Activated naive CD8-positive, alpha-beta T cell treated with anti-CD3 and anti-CD28 coated beads, Interleukin-2, amount 50 U/mL, for 24 hours (primary cell): ENCODE results near the gene RNF125.
"Not testable (repeated sequence)": the region's sequence is repeated elsewhere in the genome, so short reads cannot be mapped to it uniquely, and the experiment has no call there.

Experiments used
- ATAC-seq: fragments of 150-1000 bp; cut with Tn5 transposase; one replicate; pipeline ENCODE4 v1.10.0; 2021
- DNase-seq: peaks from one replicate; pipeline ENCODE4 v3.0.0; 2021
- H3K27ac Mint-ChIP-seq: one replicate; pipeline ENCODE4 v1.8.0; 2021; ENCODE audit warnings: mild to moderate bottlenecking, mixed read lengths
- H3K27me3 Mint-ChIP-seq: one replicate; pipeline ENCODE4 v1.8.0; 2021; ENCODE audit warnings: mixed read lengths
- H3K36me3 Mint-ChIP-seq: one replicate; pipeline ENCODE4 v1.8.0; 2021; ENCODE audit warnings: low read depth, mixed read lengths
- H3K4me1 Mint-ChIP-seq: one replicate; pipeline ENCODE4 v1.8.0; 2021; ENCODE audit warnings: mixed read lengths
- H3K4me3 Mint-ChIP-seq: one replicate; pipeline ENCODE4 v1.8.0; 2021; ENCODE audit warnings: mild to moderate bottlenecking, moderate library complexity, mixed read lengths
- H3K9me3 Mint-ChIP-seq: one replicate; pipeline ENCODE4 v1.8.0; 2021; ENCODE audit warnings: mixed read lengths

RNF125 gene

GRCh38 chr18:32048507-32049091, 30.0 kb downstream of the RNF125 start:
- no peak for DNase-seq
- H3K4me1 Mint-ChIP-seq = peaks cover 40% of the 10 kb centered on the region
- ATAC-seq = peak; percentile 74
- peak overlapping the region; percentile 39 for H3K4me3 Mint-ChIP-seq
- H3K27ac Mint-ChIP-seq = peak overlapping the region; percentile 84
- H3K9me3 Mint-ChIP-seq = no peaks in the 10 kb centered on the region
- H3K27me3 Mint-ChIP-seq = no peaks in the 10 kb centered on the region
- peaks cover 13% of the 10 kb centered on the region for H3K36me3 Mint-ChIP-seq

GRCh38 chr18:32049393-32050171, 31.0 kb downstream of the RNF125 start:
- H3K4me3 Mint-ChIP-seq = peak overlapping the region; percentile 27
- H3K27ac Mint-ChIP-seq = peak overlapping the region; percentile 84
- ATAC-seq = peak; percentile 55
- no peaks in the 10 kb centered on the region for H3K27me3 Mint-ChIP-seq
- peaks cover 40% of the 10 kb centered on the region for H3K4me1 Mint-ChIP-seq
- H3K36me3 Mint-ChIP-seq = peaks cover 14% of the 10 kb centered on the region
- DNase-seq = peak; percentile 41
- H3K9me3 Mint-ChIP-seq = no peaks in the 10 kb centered on the region

GRCh38 chr18:32056613-32057358, 38.2 kb downstream of the RNF125 start:
- no peaks in the 10 kb centered on the region for H3K27me3 Mint-ChIP-seq
- peaks cover 26% of the 10 kb centered on the region for H3K36me3 Mint-ChIP-seq
- ATAC-seq (no peak), DNase-seq (no peak)
- H3K4me3 Mint-ChIP-seq = no peak overlapping the region
- peaks cover 30% of the 10 kb centered on the region for H3K4me1 Mint-ChIP-seq
- H3K9me3 Mint-ChIP-seq = no peaks in the 10 kb centered on the region
- H3K27ac Mint-ChIP-seq = no peak overlapping the region

GRCh38 chr18:32057624-32058165, 39.1 kb downstream of the RNF125 start:
- Mint-ChIP-seq H3K4me1 (peaks cover 26% of the 10 kb centered on the region), H3K4me3 (no peak overlapping the region), H3K27me3 (no peaks in the 10 kb centered on the region), H3K27ac (no peak overlapping the region), H3K36me3 (peaks cover 24% of the 10 kb centered on the region), H3K9me3 (no peaks in the 10 kb centered on the region)
- ATAC-seq (no peak), DNase-seq (no peak)

GRCh38 chr18:32060026-32060425, 41.4 kb downstream of the RNF125 start:
- peaks cover 26% of the 10 kb centered on the region for H3K4me1 Mint-ChIP-seq
- no peaks in the 10 kb centered on the region for H3K9me3 Mint-ChIP-seq
- ATAC-seq (no peak), DNase-seq (no peak)
- no peaks in the 10 kb centered on the region for H3K27me3 Mint-ChIP-seq
- peaks cover 25% of the 10 kb centered on the region for H3K36me3 Mint-ChIP-seq
- no peak overlapping the region for H3K4me3 Mint-ChIP-seq
- H3K27ac Mint-ChIP-seq = no peak overlapping the region

GRCh38 chr18:32067375-32068167, 48.9 kb downstream of the RNF125 start:
- Mint-ChIP-seq H3K9me3 (no peaks in the 10 kb centered on the region), H3K27ac (peak overlapping the region; percentile 0), H3K4me3 (no peak overlapping the region), H3K27me3 (no peaks in the 10 kb centered on the region), H3K36me3 (peaks cover 18% of the 10 kb centered on the region), H3K4me1 (peaks cover 2% of the 10 kb centered on the region)
- no peak for ATAC-seq
- no peak for DNase-seq

GRCh38 chr18:32072321-32072720, 53.7 kb downstream of the RNF125 start:
- H3K9me3 Mint-ChIP-seq = no peaks in the 10 kb centered on the region
- H3K27me3 Mint-ChIP-seq = no peaks in the 10 kb centered on the region
- peaks cover 17% of the 10 kb centered on the region for H3K4me1 Mint-ChIP-seq
- peaks cover 23% of the 10 kb centered on the region for H3K36me3 Mint-ChIP-seq
- DNase-seq (no peak), ATAC-seq (no peak)
- no peak overlapping the region for H3K27ac Mint-ChIP-seq
- H3K4me3 Mint-ChIP-seq = no peak overlapping the region

GRCh38 chr18:32074206-32074605, 55.6 kb downstream of the RNF125 start:
- Mint-ChIP-seq H3K9me3 (no peaks in the 10 kb centered on the region), H3K36me3 (peaks cover 15% of the 10 kb centered on the region), H3K27me3 (no peaks in the 10 kb centered on the region), H3K4me3 (no peak overlapping the region), H3K4me1 (peaks cover 17% of the 10 kb centered on the region), H3K27ac (peak overlapping the region; percentile 67)
- DNase-seq (no peak), ATAC-seq (peak; percentile 46)

GRCh38 chr18:32078845-32079244, 60.2 kb downstream of the RNF125 start:
- DNase-seq = no peak
- ATAC-seq = no peak
- H3K9me3 Mint-ChIP-seq = no peaks in the 10 kb centered on the region
- H3K4me3 Mint-ChIP-seq = no peak overlapping the region
- peaks cover 15% of the 10 kb centered on the region for H3K36me3 Mint-ChIP-seq
- H3K4me1 Mint-ChIP-seq = peaks cover 15% of the 10 kb centered on the region
- H3K27ac Mint-ChIP-seq = no peak overlapping the region
- no peaks in the 10 kb centered on the region for H3K27me3 Mint-ChIP-seq

GRCh38 chr18:32081881-32082280, 63.3 kb downstream of the RNF125 start:
- Mint-ChIP-seq H3K9me3 (no peaks in the 10 kb centered on the region), H3K4me1 (peaks cover 23% of the 10 kb centered on the region), H3K27ac (no peak overlapping the region), H3K27me3 (no peaks in the 10 kb centered on the region), H3K4me3 (no peak overlapping the region), H3K36me3 (no peaks in the 10 kb centered on the region)
- ATAC-seq (no peak), DNase-seq (no peak)

- H3K27me3 Mint-ChIP-seq = no peaks in the 10 kb centered on the region
- no peak overlapping the region for H3K4me3 Mint-ChIP-seq
- H3K9me3 Mint-ChIP-seq = no peaks in the 10 kb centered on the region
- DNase-seq = no peak
- H3K36me3 Mint-ChIP-seq = no peaks in the 10 kb centered on the region
- H3K27ac Mint-ChIP-seq = peak overlapping the region; percentile 4
- H3K4me1 Mint-ChIP-seq = peaks cover 28% of the 10 kb centered on the region
- ATAC-seq = no peak
Observed at GRCh38 chr18:32083781-32084180, 65.2 kb downstream of the RNF125 start.

- DNase-seq (no peak), ATAC-seq (no peak)
- Mint-ChIP-seq H3K9me3 (no peaks in the 10 kb centered on the region), H3K27me3 (no peaks in the 10 kb centered on the region), H3K4me1 (peaks cover 32% of the 10 kb centered on the region), H3K27ac (no peak overlapping the region), H3K36me3 (no peaks in the 10 kb centered on the region), H3K4me3 (no peak overlapping the region)
Observed at GRCh38 chr18:32086881-32087280, 68.3 kb downstream of the RNF125 start.

- peak overlapping the region; percentile 29 for H3K4me3 Mint-ChIP-seq
- H3K36me3 Mint-ChIP-seq = peaks cover 27% of the 10 kb centered on the region
- not testable (repeated sequence) for DNase-seq, H3K27me3 Mint-ChIP-seq, H3K9me3 Mint-ChIP-seq, H3K27ac Mint-ChIP-seq, ATAC-seq
- H3K4me1 Mint-ChIP-seq = peaks cover 41% of the 10 kb centered on the region
Observed at GRCh38 chr18:32090831-32091230, 72.2 kb downstream of the RNF125 start.

GRCh38 chr18:32091325-32091723, 72.7 kb downstream of the RNF125 start:
- Mint-ChIP-seq H3K4me1 (peaks cover 41% of the 10 kb centered on the region), H3K4me3 (peak overlapping the region; percentile 97), H3K36me3 (peaks cover 30% of the 10 kb centered on the region), H3K27ac (peak overlapping the region; percentile 93), H3K9me3 (no peaks in the 10 kb centered on the region), H3K27me3 (no peaks in the 10 kb centered on the region)
- no peak for DNase-seq
- ATAC-seq = no peak
